Trophoblast cell (in vitro differentiated cells and primary cell): ENCODE measurements around the gene TRMT1.

ENCODE experiments used
- DNase-seq, 2 donors: peaks; one replicate each; pipeline ENCODE4 v3.0.0-alpha.2; 2016
- H2AFZ ChIP-seq: 2 replicates; pipeline ENCODE4 v1.6.1; 2013; ENCODE audit warnings: low read length, moderate library complexity, mild to moderate bottlenecking; ENCODE audit not compliant: insufficient read depth, poor library complexity
- H2AK5ac ChIP-seq: 2 replicates; pipeline ENCODE4 v1.6.1; 2013; ENCODE audit warnings: mild to moderate bottlenecking, low read length
- H2BK120ac ChIP-seq: 2 replicates; pipeline ENCODE4 v1.6.1; 2013; ENCODE audit warnings: low read length, mild to moderate bottlenecking, moderate library complexity; ENCODE audit not compliant: insufficient read depth, poor library complexity
- H2BK12ac ChIP-seq: 2 replicates; pipeline ENCODE4 v1.6.1; 2013; ENCODE audit warnings: mild to moderate bottlenecking, low read length, moderate library complexity
- H2BK5ac ChIP-seq: 2 replicates; pipeline ENCODE4 v1.6.1; 2013; ENCODE audit warnings: low read length, low read depth, moderate library complexity, mild to moderate bottlenecking; ENCODE audit not compliant: poor library complexity
- H3K14ac ChIP-seq: 2 replicates; pipeline ENCODE4 v1.6.1; 2013; ENCODE audit warnings: mild to moderate bottlenecking, low read length
- H3K18ac ChIP-seq: 2 replicates; pipeline ENCODE4 v1.6.1; 2013; ENCODE audit warnings: mild to moderate bottlenecking, low read length
- H3K23ac ChIP-seq: 2 replicates; pipeline ENCODE4 v1.6.1; 2013; ENCODE audit warnings: low read length
- H3K27ac ChIP-seq: 2 replicates; pipeline ENCODE4 v1.5.1; 2013; ENCODE audit warnings: low read depth, mild to moderate bottlenecking, inconsistent platforms, low read length, moderate library complexity
- H3K27me3 ChIP-seq: 2 replicates; pipeline ENCODE4 v1.6.1; 2013; ENCODE audit warnings: inconsistent platforms, mild to moderate bottlenecking, low read length, moderate library complexity; ENCODE audit not compliant: insufficient read depth
- H3K36me3 ChIP-seq, 2 experiments: 1 replicate in 1 of 2; 2 replicates in 1 of 2; pipeline ENCODE4 v1.6.1; 2013; ENCODE audit warnings: low read length in 2 of 2, mild to moderate bottlenecking in 2 of 2, moderate library complexity in 1 of 2; ENCODE audit not compliant: insufficient read depth in 2 of 2, control insufficient read depth in 1 of 2
- H3K4ac ChIP-seq: 2 replicates; pipeline ENCODE4 v1.6.1; 2013; ENCODE audit warnings: low read depth, mild to moderate bottlenecking, low read length, moderate library complexity
- H3K4me1 ChIP-seq, 2 experiments: 1 replicate in 1 of 2; 2 replicates in 1 of 2; pipeline ENCODE4 v1.6.1; 2013; ENCODE audit warnings: low read length in 2 of 2, mild to moderate bottlenecking in 2 of 2, moderate library complexity in 1 of 2; ENCODE audit not compliant: insufficient read depth in 2 of 2, control insufficient read depth in 1 of 2
- H3K4me2 ChIP-seq: 2 replicates; pipeline ENCODE4 v1.6.1; 2013; ENCODE audit warnings: inconsistent platforms, mild to moderate bottlenecking, low read length, moderate library complexity
- H3K4me3 ChIP-seq: 2 replicates; pipeline ENCODE4 v1.5.1; 2013; ENCODE audit warnings: mild to moderate bottlenecking, low read depth, low read length, inconsistent platforms
- H3K79me1 ChIP-seq: one replicate; pipeline ENCODE4 v1.6.1; 2013; ENCODE audit warnings: low read length
- H3K79me2 ChIP-seq: 2 replicates; pipeline ENCODE4 v1.6.1; 2013; ENCODE audit warnings: low read length, mild to moderate bottlenecking; ENCODE audit not compliant: control insufficient read depth, insufficient read depth, poor library complexity
- H3K9ac ChIP-seq: 2 replicates; pipeline ENCODE4 v1.6.1; 2013; ENCODE audit warnings: mild to moderate bottlenecking, low read length
- H3K9me3 ChIP-seq: 2 replicates; pipeline ENCODE4 v1.6.1; 2013; ENCODE audit warnings: low read depth, mild to moderate bottlenecking, control low read depth, inconsistent platforms, low read length; ENCODE audit not compliant: insufficient read depth
- H4K12ac ChIP-seq: 2 replicates; pipeline ENCODE4 v1.6.1; 2013; ENCODE audit warnings: low read depth, mild to moderate bottlenecking, low read length, moderate library complexity
- H4K8ac ChIP-seq: 2 replicates; pipeline ENCODE4 v1.6.1; 2013; ENCODE audit warnings: low read depth, mild to moderate bottlenecking, low read length, moderate library complexity
- H4K91ac ChIP-seq: one replicate; pipeline ENCODE4 v1.6.1; 2013; ENCODE audit warnings: low read depth, mild to moderate bottlenecking, low read length, moderate library complexity
- WGBS: extraction: QIAGEN DNeasy Blood & Tissue Kit; methylation state at CpG from one replicate; pipeline ENCODE4 v1.1.7; 2013; ENCODE audit warnings: missing lambda C conversion rate; ENCODE audit not compliant: insufficient read length, insufficient coverage; ENCODE audit errors: extremely low coverage; 5-methylcytosine and 5-hydroxymethylcytosine counted together

Gene TRMT1

GRCh38 chr19:13089857-13090507, 26.6 kb downstream of the TRMT1 start:
- H2BK120ac ChIP-seq: no peak overlapping the region
- H3K79me1 ChIP-seq: no peaks in the 10 kb centered on the region
- no peak overlapping the region for H4K12ac ChIP-seq
- H3K27ac ChIP-seq: no peak overlapping the region
- no peaks in the 10 kb centered on the region for H3K79me2 ChIP-seq
- no peak overlapping the region for H3K23ac ChIP-seq
- H4K8ac ChIP-seq: no peak overlapping the region
- H3K14ac ChIP-seq: no peak overlapping the region
- no peak overlapping the region for H4K91ac ChIP-seq
- H3K27me3 ChIP-seq: peaks cover 19% of the 10 kb centered on the region
- H2AK5ac ChIP-seq: no peak overlapping the region
- DNase-seq: no peak
- no peak overlapping the region for H2AFZ ChIP-seq
- no peak overlapping the region for H3K4ac ChIP-seq
- no peak overlapping the region for H3K9ac ChIP-seq
- no peaks in the 10 kb centered on the region for H3K4me1 ChIP-seq
- peaks cover 2% of the 10 kb centered on the region for H3K9me3 ChIP-seq
- no peak overlapping the region for H3K18ac ChIP-seq
- H3K4me2 ChIP-seq: no peak overlapping the region
- no peak overlapping the region for H2BK5ac ChIP-seq
- no CpG with 5 or more reads among the region's 12 CpGs for WGBS
- H3K4me3 ChIP-seq: no peak overlapping the region
- no peak overlapping the region for H2BK12ac ChIP-seq
- no peaks in the 10 kb centered on the region for H3K36me3 ChIP-seq

- Histone ChIP-seq H3K4me2 (no peak overlapping the region), H2BK120ac (no peak overlapping the region), H3K9me3 (peaks cover 2% of the 10 kb centered on the region), H3K36me3 (no peaks in the 10 kb centered on the region), H3K18ac (no peak overlapping the region), H4K8ac (no peak overlapping the region), H2AK5ac (no peak overlapping the region), H3K79me2 (no peaks in the 10 kb centered on the region), H2BK5ac (no peak overlapping the region), H3K4ac (no peak overlapping the region), H3K4me1 (no peaks in the 10 kb centered on the region), H3K4me3 (no peak overlapping the region), H3K27ac (no peak overlapping the region), H2AFZ (no peak overlapping the region), H4K91ac (no peak overlapping the region), H3K9ac (no peak overlapping the region), H3K79me1 (no peaks in the 10 kb centered on the region), H3K14ac (no peak overlapping the region), H2BK12ac (no peak overlapping the region), H3K23ac (no peak overlapping the region), H4K12ac (no peak overlapping the region), H3K27me3 (peaks cover 13% of the 10 kb centered on the region)
- no CpG with 5 or more reads among the region's 5 CpGs for WGBS
- no peak for DNase-seq
These were observed 27.2 kb downstream of the TRMT1 start for GRCh38 chr19:13089139-13089856.

GRCh38 chr19:13087795-13088537, 28.6 kb downstream of the TRMT1 start:
- H3K4me1 ChIP-seq: no peaks in the 10 kb centered on the region
- no peak overlapping the region for H2AK5ac ChIP-seq
- H4K8ac ChIP-seq: no peak overlapping the region
- no peaks in the 10 kb centered on the region for H3K79me1 ChIP-seq
- peaks cover 12% of the 10 kb centered on the region for H3K27me3 ChIP-seq
- no peak overlapping the region for H3K27ac ChIP-seq
- H4K91ac ChIP-seq: no peak overlapping the region
- no peak overlapping the region for H3K23ac ChIP-seq
- no peak overlapping the region for H2AFZ ChIP-seq
- no peak overlapping the region for H3K4ac ChIP-seq
- no peak overlapping the region for H2BK5ac ChIP-seq
- no peak overlapping the region for H4K12ac ChIP-seq
- no peak overlapping the region for H2BK120ac ChIP-seq
- H3K36me3 ChIP-seq: no peaks in the 10 kb centered on the region
- H3K18ac ChIP-seq: no peak overlapping the region
- no peak overlapping the region for H3K9ac ChIP-seq
- no peaks in the 10 kb centered on the region for H3K79me2 ChIP-seq
- WGBS: no CpG with 5 or more reads among the region's 37 CpGs
- no peaks in the 10 kb centered on the region for H3K9me3 ChIP-seq
- H3K4me3 ChIP-seq: no peak overlapping the region
- H3K4me2 ChIP-seq: no peak overlapping the region
- H3K14ac ChIP-seq: no peak overlapping the region
- no peak for DNase-seq
- no peak overlapping the region for H2BK12ac ChIP-seq

GRCh38 chr19:13087295-13087694, 29.2 kb downstream of the TRMT1 start:
- Histone ChIP-seq H3K27me3 (peaks cover 12% of the 10 kb centered on the region), H3K9me3 (no peaks in the 10 kb centered on the region), H2AK5ac (no peak overlapping the region), H3K18ac (no peak overlapping the region), H3K79me1 (no peaks in the 10 kb centered on the region), H2BK5ac (no peak overlapping the region), H3K36me3 (no peaks in the 10 kb centered on the region), H4K91ac (no peak overlapping the region), H2BK120ac (no peak overlapping the region), H3K4me3 (no peak overlapping the region), H4K12ac (no peak overlapping the region), H2BK12ac (no peak overlapping the region), H3K4me2 (no peak overlapping the region), H3K9ac (no peak overlapping the region), H3K4ac (no peak overlapping the region), H4K8ac (no peak overlapping the region), H3K23ac (no peak overlapping the region), H2AFZ (no peak overlapping the region), H3K4me1 (no peaks in the 10 kb centered on the region), H3K14ac (no peak overlapping the region), H3K27ac (no peak overlapping the region), H3K79me2 (no peaks in the 10 kb centered on the region)
- DNase-seq: no peak
- no CpG with 5 or more reads among the region's 12 CpGs for WGBS
